Keratinocyte (primary cell): Measurements from ENCODE around the gene PADI1. TPM values are rescaled to one million over a fixed set of nuclear protein-coding genes. Genes with fewer than 3 reads are reported as not detected.

Source experiments
- DNase-seq: peaks from one replicate; pipeline ENCODE4 v3.0.0-alpha.2; 2011; ENCODE audit warnings: low read depth, missing footprints, low spot score
- FAIRE-seq: peaks from 2 replicates; lab custom pipeline; 2011; peaks lifted over from hg19 to GRCh38; lab: Jason Lieb, UNC
- H2AFZ ChIP-seq: 2 replicates; pipeline ENCODE4 v1.6.0; 2012; ENCODE audit warnings: low read length, control low read depth, inconsistent platforms; ENCODE audit not compliant: control insufficient read depth
- H3K27ac ChIP-seq: 2 replicates; pipeline ENCODE4 v1.5.1; 2011; ENCODE audit warnings: low read length; ENCODE audit not compliant: control insufficient read depth, insufficient read depth
- H3K27me3 ChIP-seq: 3 replicates; pipeline ENCODE4 v1.6.0; 2011; ENCODE audit warnings: low read length; ENCODE audit not compliant: control insufficient read depth, insufficient read depth; ENCODE audit errors: extremely low read depth
- H3K36me3 ChIP-seq, 2 experiments: 2 replicates in 1 of 2; 3 replicates in 1 of 2; pipeline ENCODE4 v1.5.1; 2011; ENCODE audit warnings: low read length in 2 of 2, mild to moderate bottlenecking in 1 of 2; ENCODE audit not compliant: control insufficient read depth in 2 of 2, insufficient read depth in 2 of 2; ENCODE audit errors: extremely low read depth in 1 of 2
- H3K4me1 ChIP-seq: 3 replicates; pipeline ENCODE4 v1.5.1; 2011; ENCODE audit warnings: low read length; ENCODE audit not compliant: control insufficient read depth, insufficient read depth; ENCODE audit errors: extremely low read depth
- H3K4me2 ChIP-seq: 3 replicates; pipeline ENCODE4 v1.6.0; 2011; ENCODE audit warnings: low read depth, low read length; ENCODE audit not compliant: control insufficient read depth, insufficient read depth; ENCODE audit errors: extremely low read depth
- H3K4me3 ChIP-seq, 3 experiments: fragments of 200-600 bp in 1 of 3; sonication (generic) in 1 of 3; 2 replicates in 2 of 3; 3 replicates in 1 of 3; pipeline ENCODE4 v1.5.1; 2011 to 2016; ENCODE audit warnings: low read length in 3 of 3, mild to moderate bottlenecking in 3 of 3, control low read depth in 2 of 3, inconsistent platforms in 1 of 3, low read depth in 1 of 3, mixed read lengths in 1 of 3, mixed run types in 1 of 3, moderate library complexity in 1 of 3; ENCODE audit not compliant: control insufficient read depth in 2 of 3, insufficient read depth in 2 of 3; ENCODE audit errors: extremely low read depth in 1 of 3
- H3K79me2 ChIP-seq: 2 replicates; pipeline ENCODE4 v1.6.0; 2012; ENCODE audit warnings: low read length; ENCODE audit not compliant: control insufficient read depth, insufficient read depth
- H3K9ac ChIP-seq: 3 replicates; pipeline ENCODE4 v1.6.0; 2011; ENCODE audit warnings: low read length; ENCODE audit not compliant: control insufficient read depth, insufficient read depth; ENCODE audit errors: extremely low read depth
- H3K9me1 ChIP-seq: 3 replicates; pipeline ENCODE4 v1.6.0; 2011; ENCODE audit warnings: low read length; ENCODE audit not compliant: control insufficient read depth, insufficient read depth; ENCODE audit errors: extremely low read depth
- H3K9me3 ChIP-seq: 2 replicates; pipeline ENCODE4 v1.5.1; 2012; ENCODE audit warnings: low read depth, low read length; ENCODE audit not compliant: control insufficient read depth
- H4K20me1 ChIP-seq: 3 replicates; pipeline ENCODE4 v1.6.0; 2011; ENCODE audit warnings: low read length; ENCODE audit not compliant: control insufficient read depth, insufficient read depth; ENCODE audit errors: extremely low read depth
- CTCF ChIP-seq, 3 experiments: IDR thresholded peaks in 1 of 3; conservative IDR thresholded peaks in 1 of 3; optimal IDR thresholded peaks in 1 of 3; 2 replicates in 2 of 3; 3 replicates in 1 of 3; pipeline versions ENCODE3 to v1.5.1; 2011; ENCODE audit warnings: low read length in 3 of 3, mild to moderate bottlenecking in 3 of 3, moderate library complexity in 2 of 3, control low read depth in 1 of 3, inconsistent platforms in 1 of 3; ENCODE audit not compliant: insufficient read depth in 2 of 3; ENCODE audit errors: extremely low read depth in 1 of 3
- EZH2 ChIP-seq: IDR thresholded peaks from one replicate; pipeline ENCODE4 v1.6.1; 2012; ENCODE audit warnings: inconsistent platforms, mild to moderate bottlenecking, low read length, moderate library complexity
- dilution Hi-C: fragments of 300-500 bp; cut with MboI; formaldehyde crosslinking; loops from one replicate; pipeline ENCODE4 v1.7.0; 2020; ENCODE audit warnings: low sequenced_read_pairs; ENCODE audit not compliant: extremely low pct_ligation_motif_present
- polyA plus RNA-seq, 5 experiments: library from polyadenylated mRNA; depleted of rRNA in 3 of 5; stranded (reverse) in 3 of 5; stranded (forward) in 1 of 5; unstranded in 1 of 5; fragments of >200 nt; gene quantifications; 1 replicate in 1 of 5; 2 replicates in 3 of 5; 3 replicates in 1 of 5; pipeline versions ENCODE4 v1.2.1 to v1.2.3, GENCODE V29; 2011 to 2012; ENCODE audit warnings: missing spikeins in 2 of 5, low read depth in 1 of 5, low replicate concordance in 1 of 5

Gene PADI1
- polyA plus RNA-seq, 1 donor (not counting 4 experiments of a cell fraction or from before 2014, with no cell fraction given) = 0.96 TPM

GRCh38 chr1:17186216-17186909 is 18.6 kb upstream of the PADI1 start:
- no peak for TF ChIP-seq CTCF (optimal IDR thresholded peaks at IDR 0.05 in 1 of 3, IDR thresholded peaks at IDR 0.05 in 1 of 3, conservative IDR thresholded peaks at IDR 0.05 in 1 of 3; ENCODE audit: extremely low read depth in 1 of 3, insufficient read depth in 2 of 3, low read length in 3 of 3)
- TF ChIP-seq EZH2 = no peak
- peak overlapping the region; percentile 52 for H3K9ac ChIP-seq
- peak; percentile 48 for FAIRE-seq
- H3K27ac ChIP-seq = peak overlapping the region; percentile 71
- no peaks in the 10 kb centered on the region for H3K36me3 ChIP-seq
- no peak for DNase-seq
- H3K27me3 ChIP-seq = no peaks in the 10 kb centered on the region
- peaks cover 7% of the 10 kb centered on the region for H3K9me3 ChIP-seq
- no peaks in the 10 kb centered on the region for H3K79me2 ChIP-seq
- dilution Hi-C loops = no loop called here
- H4K20me1 ChIP-seq = no peaks in the 10 kb centered on the region
- H3K9me1 ChIP-seq = no peaks in the 10 kb centered on the region
- H3K4me1 ChIP-seq = peaks cover 47% of the 10 kb centered on the region
- peak overlapping the region; percentile 62 for H2AFZ ChIP-seq
- H3K4me3 ChIP-seq = no peak overlapping the region
- peak overlapping the region; percentile 60 for H3K4me2 ChIP-seq

GRCh38 chr1:17187051-17187450 is 17.9 kb upstream of the PADI1 start:
- H3K79me2 ChIP-seq = no peaks in the 10 kb centered on the region
- H3K4me1 ChIP-seq = peaks cover 54% of the 10 kb centered on the region
- FAIRE-seq (peak; percentile 92), DNase-seq (no peak)
- no peaks in the 10 kb centered on the region for H3K36me3 ChIP-seq
- H3K27me3 ChIP-seq = no peaks in the 10 kb centered on the region
- no peak for TF ChIP-seq EZH2
- no peak for TF ChIP-seq CTCF (optimal IDR thresholded peaks at IDR 0.05 in 1 of 3, IDR thresholded peaks at IDR 0.05 in 1 of 3, conservative IDR thresholded peaks at IDR 0.05 in 1 of 3; ENCODE audit: extremely low read depth in 1 of 3, insufficient read depth in 2 of 3, low read length in 3 of 3)
- peak overlapping the region; percentile 52 for H3K9ac ChIP-seq
- peak overlapping the region; percentile 71 for H3K27ac ChIP-seq
- dilution Hi-C loops = no loop called here
- H2AFZ ChIP-seq = peak overlapping the region; percentile 23
- peak overlapping the region; percentile 60 for H3K4me2 ChIP-seq
- H4K20me1 ChIP-seq = no peaks in the 10 kb centered on the region
- H3K9me3 ChIP-seq = peaks cover 7% of the 10 kb centered on the region
- H3K9me1 ChIP-seq = no peaks in the 10 kb centered on the region
- no peak overlapping the region for H3K4me3 ChIP-seq
